ENCODE measurements around the gene ZDHHC14.

DNA sequence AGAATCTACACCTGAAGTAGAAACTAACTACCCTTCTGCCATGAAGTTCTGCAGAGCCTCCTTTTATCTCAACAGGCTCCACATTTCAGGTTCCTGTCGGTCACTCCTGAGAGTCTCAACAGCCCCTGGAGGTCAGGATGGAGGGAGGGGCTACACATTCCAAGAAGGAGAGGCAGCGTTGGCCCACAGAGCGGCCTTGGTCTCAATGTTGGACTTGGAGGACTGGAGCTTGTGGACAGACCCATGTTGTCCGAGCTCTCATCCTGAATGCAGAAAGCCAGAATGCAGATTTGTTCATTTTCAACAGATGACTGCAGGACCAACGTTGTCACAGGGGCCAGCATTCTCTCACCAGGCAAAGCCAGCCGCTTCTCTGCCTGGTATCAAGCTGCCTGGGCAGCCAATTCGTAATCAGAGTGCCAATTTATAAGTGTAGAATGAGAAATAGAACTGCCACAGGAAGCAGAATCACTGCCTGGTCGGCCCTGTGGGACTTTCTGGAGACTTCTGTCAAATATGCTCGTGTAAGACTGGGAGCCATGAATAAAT, 229.5 kb downstream of the ZDHHC14 start:
- no peak for TF ChIP-seq RARB (CRISPR knock-in tag; IDR thresholded peaks at IDR 0.05)
- TF ChIP-seq ZNF565 (CRISPR knock-in tag; conservative IDR thresholded peaks at IDR 0.05; ENCODE audit: low read depth) = no peak
- TF ChIP-seq, protein P1, sequence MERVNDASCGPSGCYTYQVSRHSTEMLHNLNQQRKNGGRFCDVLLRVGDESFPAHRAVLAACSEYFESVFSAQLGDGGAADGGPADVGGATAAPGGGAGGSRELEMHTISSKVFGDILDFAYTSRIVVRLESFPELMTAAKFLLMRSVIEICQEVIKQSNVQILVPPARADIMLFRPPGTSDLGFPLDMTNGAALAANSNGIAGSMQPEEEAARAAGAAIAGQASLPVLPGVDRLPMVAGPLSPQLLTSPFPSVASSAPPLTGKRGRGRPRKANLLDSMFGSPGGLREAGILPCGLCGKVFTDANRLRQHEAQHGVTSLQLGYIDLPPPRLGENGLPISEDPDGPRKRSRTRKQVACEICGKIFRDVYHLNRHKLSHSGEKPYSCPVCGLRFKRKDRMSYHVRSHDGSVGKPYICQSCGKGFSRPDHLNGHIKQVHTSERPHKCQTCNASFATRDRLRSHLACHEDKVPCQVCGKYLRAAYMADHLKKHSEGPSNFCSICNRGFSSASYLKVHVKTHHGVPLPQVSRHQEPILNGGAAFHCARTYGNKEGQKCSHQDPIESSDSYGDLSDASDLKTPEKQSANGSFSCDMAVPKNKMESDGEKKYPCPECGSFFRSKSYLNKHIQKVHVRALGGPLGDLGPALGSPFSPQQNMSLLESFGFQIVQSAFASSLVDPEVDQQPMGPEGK (CRISPR knock-in tag; IDR thresholded peaks at IDR 0.05; ENCODE audit: borderline replicate concordance) = no peak
- TF ChIP-seq ZNF8 (CRISPR knock-in tag; IDR thresholded peaks at IDR 0.05) = no peak
- no peak for TF ChIP-seq SNAI2 (CRISPR knock-in tag; IDR thresholded peaks at IDR 0.05)
- no peak for TF ChIP-seq ZFP30 (CRISPR knock-in tag; IDR thresholded peaks at IDR 0.05)
- TF ChIP-seq, protein P2, sequence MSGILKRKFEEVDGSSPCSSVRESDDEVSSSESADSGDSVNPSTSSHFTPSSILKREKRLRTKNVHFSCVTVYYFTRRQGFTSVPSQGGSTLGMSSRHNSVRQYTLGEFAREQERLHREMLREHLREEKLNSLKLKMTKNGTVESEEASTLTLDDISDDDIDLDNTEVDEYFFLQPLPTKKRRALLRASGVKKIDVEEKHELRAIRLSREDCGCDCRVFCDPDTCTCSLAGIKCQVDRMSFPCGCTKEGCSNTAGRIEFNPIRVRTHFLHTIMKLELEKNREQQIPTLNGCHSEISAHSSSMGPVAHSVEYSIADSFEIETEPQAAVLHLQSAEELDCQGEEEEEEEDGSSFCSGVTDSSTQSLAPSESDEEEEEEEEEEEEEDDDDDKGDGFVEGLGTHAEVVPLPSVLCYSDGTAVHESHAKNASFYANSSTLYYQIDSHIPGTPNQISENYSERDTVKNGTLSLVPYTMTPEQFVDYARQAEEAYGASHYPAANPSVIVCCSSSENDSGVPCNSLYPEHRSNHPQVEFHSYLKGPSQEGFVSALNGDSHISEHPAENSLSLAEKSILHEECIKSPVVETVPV (CRISPR knock-in tag; IDR thresholded peaks at IDR 0.05) = no peak
- TF ChIP-seq, protein P3, sequence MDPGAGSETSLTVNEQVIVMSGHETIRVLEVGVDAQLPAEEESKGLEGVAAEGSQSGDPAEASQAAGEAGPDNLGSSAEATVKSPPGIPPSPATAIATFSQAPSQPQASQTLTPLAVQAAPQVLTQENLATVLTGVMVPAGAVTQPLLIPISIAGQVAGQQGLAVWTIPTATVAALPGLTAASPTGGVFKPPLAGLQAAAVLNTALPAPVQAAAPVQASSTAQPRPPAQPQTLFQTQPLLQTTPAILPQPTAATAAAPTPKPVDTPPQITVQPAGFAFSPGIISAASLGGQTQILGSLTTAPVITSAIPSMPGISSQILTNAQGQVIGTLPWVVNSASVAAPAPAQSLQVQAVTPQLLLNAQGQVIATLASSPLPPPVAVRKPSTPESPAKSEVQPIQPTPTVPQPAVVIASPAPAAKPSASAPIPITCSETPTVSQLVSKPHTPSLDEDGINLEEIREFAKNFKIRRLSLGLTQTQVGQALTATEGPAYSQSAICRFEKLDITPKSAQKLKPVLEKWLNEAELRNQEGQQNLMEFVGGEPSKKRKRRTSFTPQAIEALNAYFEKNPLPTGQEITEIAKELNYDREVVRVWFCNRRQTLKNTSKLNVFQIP (CRISPR knock-in tag; IDR thresholded peaks at IDR 0.05; ENCODE audit: borderline replicate concordance, low read depth) = no peak
- no peak for TF ChIP-seq OSR1 (CRISPR knock-in tag; IDR thresholded peaks at IDR 0.05)
- no peak for TF ChIP-seq TOX (CRISPR knock-in tag; IDR thresholded peaks at IDR 0.05; ENCODE audit: borderline replicate concordance)
- no peak for TF ChIP-seq TCF4 (CRISPR knock-in tag; IDR thresholded peaks at IDR 0.05; ENCODE audit: borderline replicate concordance)
- no peak for TF ChIP-seq ISL1 (CRISPR knock-in tag; IDR thresholded peaks at IDR 0.05)
- no peak for TF ChIP-seq PPARA (CRISPR knock-in tag; IDR thresholded peaks at IDR 0.05; ENCODE audit: borderline replicate concordance)
- no peak for TF ChIP-seq ZNF70 (CRISPR knock-in tag; IDR thresholded peaks at IDR 0.05)

Measured in SK-N-SH treated with all-trans-retinoic acid at 6 μM for 48 hours (cell line).